Measurements from ENCODE around the gene GMPPA.

GMPPA gene

GRCh38 chr2:219540784-219541504 lies 42.3 kb downstream of the GMPPA start:
- DNase-seq (ENCODE audit: low spot score) = no peak
- H3K4me3 ChIP-seq = no peak overlapping the region
- TF ChIP-seq, protein P1, sequence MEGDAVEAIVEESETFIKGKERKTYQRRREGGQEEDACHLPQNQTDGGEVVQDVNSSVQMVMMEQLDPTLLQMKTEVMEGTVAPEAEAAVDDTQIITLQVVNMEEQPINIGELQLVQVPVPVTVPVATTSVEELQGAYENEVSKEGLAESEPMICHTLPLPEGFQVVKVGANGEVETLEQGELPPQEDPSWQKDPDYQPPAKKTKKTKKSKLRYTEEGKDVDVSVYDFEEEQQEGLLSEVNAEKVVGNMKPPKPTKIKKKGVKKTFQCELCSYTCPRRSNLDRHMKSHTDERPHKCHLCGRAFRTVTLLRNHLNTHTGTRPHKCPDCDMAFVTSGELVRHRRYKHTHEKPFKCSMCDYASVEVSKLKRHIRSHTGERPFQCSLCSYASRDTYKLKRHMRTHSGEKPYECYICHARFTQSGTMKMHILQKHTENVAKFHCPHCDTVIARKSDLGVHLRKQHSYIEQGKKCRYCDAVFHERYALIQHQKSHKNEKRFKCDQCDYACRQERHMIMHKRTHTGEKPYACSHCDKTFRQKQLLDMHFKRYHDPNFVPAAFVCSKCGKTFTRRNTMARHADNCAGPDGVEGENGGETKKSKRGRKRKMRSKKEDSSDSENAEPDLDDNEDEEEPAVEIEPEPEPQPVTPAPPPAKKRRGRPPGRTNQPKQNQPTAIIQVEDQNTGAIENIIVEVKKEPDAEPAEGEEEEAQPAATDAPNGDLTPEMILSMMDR (IDR thresholded peaks at IDR 0.05) = no peak
- H3K27ac ChIP-seq = peak overlapping the region in 1 of 2 donors; percentile 97

GRCh38 chr2:219541611-219542180 lies 43.0 kb downstream of the GMPPA start:
- TF ChIP-seq, protein P1 (IDR thresholded peaks at IDR 0.05) = peak; percentile 86
- H3K27ac ChIP-seq = peak overlapping the region in 1 of 2 donors; percentile 97
- H3K4me3 ChIP-seq = peak overlapping the region; percentile 54
- DNase-seq (ENCODE audit: low spot score) = peak; percentile 84

GRCh38 chr2:219542931-219543595 lies 44.4 kb downstream of the GMPPA start:
- DNase-seq (ENCODE audit: low spot score) = no peak
- Histone ChIP-seq H3K27ac (peak overlapping the region; percentile 81 to 97), H3K4me3 (peak overlapping the region; percentile 94)
- TF ChIP-seq, protein P1 (IDR thresholded peaks at IDR 0.05) = no peak

DNA sequence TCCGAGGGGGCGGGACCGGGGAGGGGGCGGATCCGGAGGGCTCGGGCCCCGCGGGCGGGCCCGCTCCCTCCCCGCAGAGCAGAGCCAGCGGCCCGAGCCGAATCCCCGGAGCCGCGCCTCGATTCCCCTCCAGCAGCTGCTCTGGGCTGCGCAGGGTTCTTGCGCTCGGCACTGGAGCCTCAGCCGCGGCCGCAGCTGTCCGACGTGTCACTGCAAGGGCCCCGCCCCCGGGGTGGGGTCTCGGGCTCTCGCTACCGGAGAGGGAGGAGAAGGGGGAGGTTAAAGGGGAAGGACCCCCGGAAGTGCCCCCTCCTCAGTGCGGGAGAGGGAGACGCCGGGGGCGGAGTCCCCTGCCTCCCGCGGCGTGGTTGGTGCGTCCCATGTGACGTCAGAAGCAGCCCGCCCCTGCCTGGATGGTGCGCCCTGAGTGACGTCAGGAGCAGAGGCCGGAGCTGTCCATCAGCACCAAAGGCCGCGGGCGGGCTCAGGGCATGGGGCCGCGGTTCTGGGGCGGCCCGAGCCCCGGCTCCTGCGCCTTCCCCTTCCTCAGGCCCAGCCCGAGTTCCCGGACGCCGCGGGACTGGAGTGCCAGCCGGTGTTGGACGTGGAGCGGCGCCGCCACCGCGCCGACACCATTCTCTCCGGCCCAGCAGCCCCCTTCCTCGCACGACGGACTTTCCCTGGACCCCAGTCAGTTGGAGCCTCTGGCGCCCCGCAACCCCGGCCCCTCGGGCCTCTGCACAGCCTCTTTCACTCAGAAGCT lies 45.1 kb downstream of the GMPPA start, which contains the start of the genes CHPF and TMEM198:
CHPF (minus strand) TSS at position 214 of the 763 bp plus-strand sequence. CDS start 271 bp downstream, outside the sequence.
TMEM198 (plus strand) TSS at position 433 of the 763 bp plus-strand sequence. CDS start 700 bp downstream, outside the sequence.
- TF ChIP-seq, protein P1 (IDR thresholded peaks at IDR 0.05) = no peak
- H3K27ac ChIP-seq = peak within 1 kb of the TSS; percentile 81 to 97
- H3K4me3 ChIP-seq = peak within 1 kb of the TSS; percentile 94
- peak; percentile 99 for DNase-seq (ENCODE audit: low spot score)

DNA sequence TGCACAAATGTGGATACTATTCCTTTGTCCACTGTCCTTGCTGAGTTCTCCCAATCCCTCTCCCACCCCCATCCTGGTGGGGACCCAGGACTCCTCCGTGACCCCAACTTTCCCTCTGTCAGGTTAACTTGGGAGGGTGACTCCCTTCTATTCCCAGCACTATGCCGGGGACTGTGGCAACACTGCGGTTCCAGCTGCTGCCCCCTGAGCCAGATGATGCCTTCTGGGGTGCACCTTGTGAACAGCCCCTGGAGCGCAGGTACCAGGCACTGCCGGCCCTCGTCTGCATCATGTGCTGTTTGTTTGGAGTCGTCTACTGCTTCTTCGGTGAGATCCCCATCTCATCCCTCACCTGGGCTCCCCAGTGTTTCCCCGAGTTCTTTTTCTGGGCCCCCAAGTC lies 45.9 kb downstream of the GMPPA start:
- H3K4me3 ChIP-seq = peak overlapping the region; percentile 94

DNA sequence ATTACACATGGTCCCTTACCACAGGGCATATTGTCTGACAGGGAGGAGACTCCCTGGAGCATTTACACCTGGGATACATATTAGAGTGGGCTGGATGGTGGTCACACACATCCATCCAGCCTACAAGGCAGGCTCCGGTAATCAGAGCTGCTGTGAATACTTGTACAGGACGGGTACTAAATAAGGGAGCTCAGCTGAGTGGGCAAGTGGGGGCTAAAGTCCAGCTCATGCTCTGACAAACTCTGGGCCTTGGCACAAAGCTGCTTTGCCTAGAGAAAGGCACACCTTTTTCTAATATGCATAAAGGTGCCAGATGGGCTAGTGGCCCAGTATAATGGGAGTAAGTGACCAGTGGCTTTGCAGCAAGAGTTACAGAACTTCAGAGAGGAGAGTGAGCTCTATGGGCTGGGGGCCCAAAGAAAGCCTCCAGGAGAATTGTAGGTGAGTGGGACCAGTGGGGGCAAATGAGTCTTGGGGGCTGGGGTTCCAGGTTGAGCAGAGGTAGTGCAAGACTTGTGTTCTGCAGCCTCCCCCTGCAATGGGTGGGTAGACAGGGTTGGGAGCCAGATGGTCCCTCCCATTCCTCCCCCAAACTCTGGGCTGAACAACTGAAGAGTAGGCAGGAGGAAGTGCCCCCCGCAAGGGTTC lies 46.7 kb downstream of the GMPPA start:
- H3K4me3 ChIP-seq = no peak overlapping the region
- no peak overlapping the region for H3K27ac ChIP-seq
- DNase-seq (ENCODE audit: low spot score) = no peak
- TF ChIP-seq, protein P1 (IDR thresholded peaks at IDR 0.05) = no peak

More for the DNA sequence above, 45.9 kb downstream of the GMPPA start:
- TF ChIP-seq, protein P1 (IDR thresholded peaks at IDR 0.05) = no peak
- no peak for DNase-seq (ENCODE audit: low spot score)
- peak overlapping the region; percentile 81 to 97 for H3K27ac ChIP-seq

Data from coronary artery (tissue), 2 donors.